ENCODE data around the gene DUXA.

- no peak for TF ChIP-seq JUN (IDR thresholded peaks at IDR 0.05)
- TF ChIP-seq CTCF (IDR thresholded peaks at IDR 0.05): no peak
- no peak for TF ChIP-seq MAZ (IDR thresholded peaks at IDR 0.05; ENCODE audit: borderline replicate concordance, low read depth, low read length)
- TF ChIP-seq RNF2 (IDR thresholded peaks at IDR 0.05; ENCODE audit: borderline replicate concordance, low read depth): no peak
- TF ChIP-seq MAX (IDR thresholded peaks at IDR 0.05): no peak
- TF ChIP-seq CHD2 (IDR thresholded peaks at IDR 0.05; ENCODE audit: low read length, partially characterized antibody): no peak
- TF ChIP-seq RFX5 (IDR thresholded peaks at IDR 0.05): no peak
- TF ChIP-seq FOSL2 (IDR thresholded peaks at IDR 0.05): no peak
- no peak for TF ChIP-seq FOSL2 (CRISPR knock-in tag; IDR thresholded peaks at IDR 0.05)
- TF ChIP-seq BCL3 (IDR thresholded peaks at IDR 0.05): no peak
- no peak for TF ChIP-seq REST (IDR thresholded peaks at IDR 0.05)
- no peak for TF ChIP-seq EP300 (IDR thresholded peaks at IDR 0.05)
- no peak for TF ChIP-seq KDM1A (IDR thresholded peaks at IDR 0.05; ENCODE audit: low read depth)
- no peak for TF ChIP-seq USF2 (IDR thresholded peaks at IDR 0.05)
Observed at GRCh38 chr19:57110592-57111328, 56.5 kb downstream of the DUXA start.

Data from A549 (cell line).